Middle frontal gyrus (tissue), 1 donor: ENCODE data around the gene EXOSC7.

ENCODE experiments used
- DNase-seq: peaks from one replicate; pipeline ENCODE4 v3.0.0-alpha.2; 2015; ENCODE audit warnings: low spot score; ENCODE audit errors: extremely low spot score

The EXOSC7 gene

GRCh38 chr3:45021524-45022297 lies 45.7 kb downstream of the EXOSC7 start:
- DNase-seq: no peak

- no peak for DNase-seq
Measured at GRCh38 chr3:45023675-45024074, 47.6 kb downstream of the EXOSC7 start.

GRCh38 chr3:45024542-45025255 lies 48.7 kb downstream of the EXOSC7 start:
- no peak for DNase-seq

DNA sequence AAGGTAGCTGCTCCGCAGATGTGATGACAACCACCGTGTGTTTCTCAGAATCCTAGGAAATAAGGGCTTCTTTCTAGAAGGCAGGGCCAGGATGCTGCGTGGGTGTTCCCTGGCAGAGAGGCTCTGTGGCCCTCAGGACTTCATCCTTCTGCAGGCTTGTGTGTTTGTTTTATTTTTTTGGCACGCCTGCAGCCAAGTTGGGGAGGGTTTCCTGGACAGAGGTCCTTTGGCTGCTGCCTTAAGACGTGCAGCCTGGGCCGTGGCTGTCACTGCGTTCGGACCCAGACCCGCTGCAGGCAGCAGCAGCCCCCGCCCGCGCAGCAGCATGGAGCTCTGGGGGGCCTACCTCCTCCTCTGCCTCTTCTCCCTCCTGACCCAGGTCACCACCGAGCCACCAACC lies 50.0 kb downstream of the EXOSC7 start, which contains the start of gene CLEC3B:
Gene CLEC3B, plus strand, starts transcription at position 266 of the 400 bp plus-strand sequence. Its CDS starts 60 bp downstream, at position 326.
- no peak for DNase-seq

- DNase-seq: no peak
Measured at GRCh38 chr3:45026957-45027356, 50.9 kb downstream of the EXOSC7 start.

DNA sequence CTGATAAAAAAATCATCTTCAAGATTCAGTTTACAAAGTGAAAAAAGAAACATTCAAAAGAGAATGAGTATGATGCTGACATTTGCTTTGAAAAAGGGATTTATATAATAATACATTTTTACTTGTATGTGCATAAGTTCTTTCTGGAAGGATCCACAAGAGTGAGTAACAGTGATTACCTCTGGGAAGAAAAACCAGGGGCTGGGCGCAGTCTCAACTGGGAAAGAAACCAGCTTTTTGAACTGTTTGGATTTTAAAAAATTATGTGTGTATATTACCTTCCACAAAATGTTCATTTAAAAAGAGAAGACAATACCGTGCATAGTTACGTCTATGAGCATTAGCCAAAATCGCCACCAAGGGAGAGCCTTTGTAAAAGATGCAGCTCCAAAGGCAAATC lies 51.4 kb downstream of the EXOSC7 start:
- no peak for DNase-seq

DNA sequence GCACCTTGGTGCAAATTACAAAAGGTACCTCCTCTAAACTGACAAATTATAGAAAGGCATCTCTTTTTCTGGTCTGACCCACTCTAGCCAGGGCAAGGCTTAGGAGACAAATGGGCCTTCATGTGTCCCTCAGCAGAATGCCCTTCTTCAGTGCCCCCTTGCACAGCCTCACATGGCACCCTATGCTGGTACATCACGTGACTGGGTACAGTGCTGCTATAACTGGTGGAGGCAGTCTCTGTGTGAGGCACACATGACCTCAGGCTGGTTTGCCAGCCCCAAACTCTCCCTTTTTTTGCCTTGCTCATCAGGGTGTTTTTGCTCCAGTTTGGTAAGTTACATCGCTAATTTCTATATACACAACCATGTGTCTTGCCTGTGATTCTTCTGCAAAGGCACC lies 53.2 kb downstream of the EXOSC7 start:
- DNase-seq: no peak

GRCh38 chr3:45029661-45030060 lies 53.6 kb downstream of the EXOSC7 start:
- no peak for DNase-seq

- DNase-seq: no peak
Measured at GRCh38 chr3:45031531-45031930, 55.5 kb downstream of the EXOSC7 start.

DNA sequence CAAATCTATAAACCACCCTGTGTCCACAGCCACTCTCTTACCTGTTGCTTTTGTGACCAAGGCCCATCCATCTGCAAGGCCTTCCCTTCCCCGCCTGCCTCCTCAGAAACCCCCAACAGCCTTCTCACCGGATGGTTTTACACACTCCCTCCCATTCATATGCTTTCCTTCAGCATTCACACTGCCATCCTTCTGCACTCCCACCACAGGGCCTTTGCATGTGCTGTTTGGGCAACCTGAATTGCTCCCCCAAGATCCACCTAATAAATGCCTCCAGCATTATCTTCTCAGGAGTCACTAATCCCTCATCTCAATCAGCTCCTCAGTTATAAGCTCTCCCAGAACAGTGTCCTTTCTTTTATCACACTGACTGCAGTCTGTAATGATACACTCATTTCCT lies 56.1 kb downstream of the EXOSC7 start:
- DNase-seq: no peak

DNA sequence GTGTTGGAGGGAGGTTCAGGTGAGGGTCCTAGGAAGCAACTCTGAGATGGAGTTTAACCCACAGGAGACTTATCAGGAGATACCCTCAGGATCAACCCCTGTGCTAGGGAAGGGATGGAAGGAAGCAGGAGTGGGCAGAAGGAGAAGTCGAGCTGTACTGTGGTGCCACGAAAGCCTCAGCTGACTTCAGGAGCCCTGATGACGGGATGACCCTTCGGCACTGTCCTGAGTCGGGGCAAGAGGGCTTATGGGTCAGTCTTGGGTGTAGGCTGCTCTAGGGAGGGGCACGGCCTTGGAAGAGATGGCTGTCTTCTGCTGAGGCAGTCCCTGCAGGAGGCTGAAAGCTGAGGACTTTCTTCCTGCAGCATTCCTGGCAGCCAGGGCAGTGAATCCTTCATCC lies 57.7 kb downstream of the EXOSC7 start:
- no peak for DNase-seq

GRCh38 chr3:45034612-45035252 lies 58.7 kb downstream of the EXOSC7 start:
- no peak for DNase-seq

DNA sequence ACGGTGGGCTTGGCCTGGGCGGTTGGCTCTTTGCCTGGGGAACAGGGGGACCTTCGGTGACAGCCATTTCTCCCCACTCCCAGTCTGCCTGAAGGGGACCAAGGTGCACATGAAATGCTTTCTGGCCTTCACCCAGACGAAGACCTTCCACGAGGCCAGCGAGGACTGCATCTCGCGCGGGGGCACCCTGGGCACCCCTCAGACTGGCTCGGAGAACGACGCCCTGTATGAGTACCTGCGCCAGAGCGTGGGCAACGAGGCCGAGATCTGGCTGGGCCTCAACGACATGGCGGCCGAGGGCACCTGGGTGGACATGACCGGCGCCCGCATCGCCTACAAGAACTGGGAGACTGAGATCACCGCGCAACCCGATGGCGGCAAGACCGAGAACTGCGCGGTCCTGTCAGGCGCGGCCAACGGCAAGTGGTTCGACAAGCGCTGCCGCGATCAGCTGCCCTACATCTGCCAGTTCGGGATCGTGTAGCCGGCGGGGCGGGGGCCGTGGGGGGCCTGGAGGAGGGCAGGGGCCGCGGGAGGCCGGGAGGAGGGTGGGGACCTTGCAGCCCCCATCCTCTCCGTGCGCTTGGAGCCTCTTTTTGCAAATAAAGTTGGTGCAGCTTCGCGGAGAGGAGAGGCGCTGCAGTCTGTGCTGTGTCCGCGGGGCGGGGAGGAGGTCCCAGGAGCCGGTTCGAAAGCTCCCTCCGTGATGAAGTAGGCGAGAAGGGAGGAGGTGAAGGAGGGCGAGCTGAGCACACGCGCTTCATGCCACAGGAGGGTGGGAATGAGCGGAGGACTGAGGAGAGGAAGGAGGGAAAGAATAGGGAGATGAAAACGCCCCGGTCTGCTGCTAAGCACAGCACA lies 59.6 kb downstream of the EXOSC7 start:
- no peak for DNase-seq

- peak; percentile 88 for DNase-seq
Measured at GRCh38 chr3:45037720-45038455, 61.8 kb downstream of the EXOSC7 start.

DNA sequence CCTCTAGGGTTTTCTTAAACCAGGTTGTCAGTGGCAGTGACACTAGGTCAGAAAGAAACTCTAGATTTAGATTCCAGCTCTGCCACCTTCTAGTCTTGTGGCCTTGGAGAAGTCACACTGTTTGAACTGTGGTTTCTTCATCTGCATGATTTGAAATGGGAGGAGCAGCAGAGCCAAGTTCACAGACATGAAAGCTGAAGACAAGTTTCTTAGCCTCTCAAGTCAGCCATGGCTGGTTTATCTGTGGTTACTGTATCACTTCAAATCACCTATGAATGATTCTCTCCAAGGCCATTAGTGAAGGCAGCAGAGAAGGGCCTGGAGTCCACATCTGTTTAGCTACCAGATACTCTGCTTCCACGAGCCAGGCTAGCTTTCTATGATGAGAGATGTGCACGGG lies 65.6 kb downstream of the EXOSC7 start:
- DNase-seq: no peak

DNA sequence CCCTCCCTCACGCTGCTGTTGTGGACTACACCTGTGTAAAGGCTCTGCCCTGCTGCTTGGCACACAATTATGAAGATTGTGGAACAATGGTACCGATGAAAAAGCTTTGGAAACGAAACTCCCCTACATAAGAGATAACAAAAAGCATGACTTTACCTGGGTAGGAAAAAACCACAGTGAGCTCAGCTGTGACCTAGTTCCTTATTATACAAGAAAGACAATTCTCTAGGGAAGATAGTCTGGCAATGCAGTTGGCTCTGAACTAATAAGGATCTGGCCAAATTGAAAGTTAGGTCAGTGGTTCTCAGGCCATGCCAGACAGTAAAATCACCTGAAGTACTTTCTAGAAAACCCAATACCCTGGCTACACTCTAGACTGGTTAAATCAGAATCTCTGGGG lies 66.1 kb downstream of the EXOSC7 start:
- no peak for DNase-seq

- no peak for DNase-seq
Measured at GRCh38 chr3:45043728-45044299, 67.8 kb downstream of the EXOSC7 start.

GRCh38 chr3:45048244-45048643 lies 72.2 kb downstream of the EXOSC7 start:
- DNase-seq: no peak

DNA sequence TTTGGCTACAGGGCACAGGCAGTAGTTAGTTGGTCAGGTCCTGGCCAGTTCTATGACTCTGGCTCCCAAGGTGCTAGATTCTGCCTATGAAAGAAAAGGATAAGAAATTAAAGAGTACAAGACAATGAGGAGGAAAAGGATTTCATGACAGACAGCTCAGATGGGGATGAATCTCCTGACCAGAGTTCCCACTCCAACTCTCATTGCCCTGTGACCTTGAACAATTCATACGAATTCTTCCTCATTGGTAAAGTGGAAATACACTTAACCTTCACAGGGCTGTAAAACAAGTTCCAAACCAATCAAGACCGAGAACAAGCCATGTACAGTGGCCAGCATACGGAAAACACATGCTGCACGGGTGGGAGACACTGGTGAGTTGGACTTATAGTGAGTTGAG lies 73.8 kb downstream of the EXOSC7 start:
- no peak for DNase-seq

GRCh38 chr3:45051685-45052084 lies 75.6 kb downstream of the EXOSC7 start:
- DNase-seq: no peak
